DMS53 treated with DMSO at 0.1 percent for 48 hours (cell line): Measurements from ENCODE around the gene ZSCAN18.

Source experiments
- DNase-seq: peaks from one replicate; lab custom pipeline; 2025; ENCODE audit not compliant: unreplicated experiment; lab: John Stamatoyannopoulos, UW

The ZSCAN18 gene

GRCh38 chr19:58044886-58045285 lies 53.1 kb downstream of the ZSCAN18 start:
- no peak for DNase-seq

DNA sequence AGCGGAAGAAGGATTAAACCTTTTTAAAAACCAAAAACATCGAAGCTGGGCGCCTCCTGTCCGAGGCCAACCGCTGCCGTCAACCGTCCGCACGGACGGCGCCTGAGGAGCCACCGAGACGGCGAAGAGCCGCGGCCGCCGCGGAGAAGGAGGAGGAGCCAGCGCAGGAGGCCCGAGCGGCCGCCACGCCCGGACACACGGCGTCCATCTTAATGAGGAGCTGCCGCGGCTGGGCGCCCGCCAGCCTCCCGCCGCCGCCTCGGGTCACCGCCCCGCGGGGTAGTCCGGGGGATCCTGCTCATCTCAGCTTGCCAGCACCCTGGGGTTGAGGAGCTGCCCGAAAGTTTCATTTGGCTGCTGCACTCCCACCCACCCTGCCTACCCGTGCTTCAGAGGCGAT lies 53.6 kb downstream of the ZSCAN18 start:
- DNase-seq = no peak

- DNase-seq = no peak
These were observed 55.3 kb downstream of the ZSCAN18 start for GRCh38 chr19:58042495-58043340.

DNA sequence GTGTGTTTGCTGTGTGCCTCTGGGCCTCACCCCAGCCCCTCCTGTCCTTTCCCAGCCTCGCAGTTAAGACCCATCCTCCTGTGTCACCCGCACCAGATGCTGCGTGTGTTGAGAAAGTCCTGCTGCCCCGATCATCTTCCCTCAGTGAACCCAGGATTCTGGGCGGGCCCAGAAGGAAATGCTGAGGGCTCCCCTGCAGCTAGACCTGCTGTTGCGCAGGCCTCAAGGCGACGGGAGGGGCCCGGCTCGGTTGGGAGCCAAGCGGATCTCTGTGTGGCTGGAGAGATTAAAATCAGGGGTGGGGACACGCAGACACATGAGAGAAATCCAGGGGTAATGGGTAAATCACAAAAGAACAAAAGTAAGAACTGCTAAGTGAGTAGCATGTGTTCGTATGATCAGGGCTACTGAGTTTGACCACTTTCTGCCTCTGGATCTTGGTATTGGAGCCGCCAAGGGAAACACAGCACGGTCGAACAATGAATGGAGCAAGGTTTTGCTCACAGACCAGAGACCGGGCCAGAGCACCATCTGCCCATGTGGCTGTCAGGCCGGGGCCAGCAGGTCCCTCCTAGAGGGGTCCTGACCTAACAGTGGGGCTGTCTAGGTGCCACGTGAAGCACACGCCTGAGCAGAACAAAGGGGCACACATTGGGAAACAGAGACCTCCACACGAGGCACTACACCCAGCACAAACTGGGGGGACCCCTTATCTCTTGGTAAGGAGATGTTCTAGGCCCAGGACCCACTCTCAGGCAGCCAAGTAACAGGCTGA lies 57.1 kb downstream of the ZSCAN18 start:
- no peak for DNase-seq

- DNase-seq = no peak
These were observed 59.3 kb downstream of the ZSCAN18 start for GRCh38 chr19:58038688-58039204.

DNA sequence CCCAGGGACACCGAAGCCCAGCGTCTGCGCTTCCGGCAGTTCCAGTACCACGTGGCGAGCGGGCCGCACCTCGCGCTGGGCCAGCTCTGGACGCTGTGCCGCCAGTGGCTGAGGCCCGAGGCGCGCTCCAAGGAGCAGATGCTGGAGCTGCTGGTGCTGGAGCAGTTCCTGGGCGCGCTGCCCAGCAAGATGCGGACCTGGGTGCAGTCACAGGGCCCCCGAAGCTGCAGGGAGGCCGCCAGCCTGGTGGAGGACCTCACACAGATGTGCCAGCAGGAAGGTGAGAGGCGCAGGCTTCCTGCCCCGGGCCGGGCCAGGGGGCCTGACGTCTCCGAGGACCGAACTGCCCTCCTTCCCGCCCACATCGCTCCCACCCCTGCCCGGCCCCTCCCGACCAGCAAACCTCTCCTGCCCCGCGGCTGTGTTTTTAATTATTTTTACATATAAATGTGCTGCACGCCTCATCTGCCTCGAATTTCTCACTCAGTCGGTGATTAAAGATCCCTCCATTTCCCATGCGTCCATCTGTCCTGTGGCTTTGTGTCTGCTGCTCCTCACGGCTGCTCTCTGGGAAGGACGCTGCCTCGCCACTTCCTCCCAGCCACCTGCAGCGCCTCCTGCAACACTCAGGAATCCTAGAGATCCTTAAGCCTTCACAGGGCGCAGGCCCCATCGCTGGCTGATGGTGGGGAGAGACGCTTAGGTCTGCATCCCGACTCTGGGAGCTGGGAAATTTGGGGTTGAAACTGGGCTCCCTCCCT lies 59.9 kb downstream of the ZSCAN18 start:
- no peak for DNase-seq

DNA sequence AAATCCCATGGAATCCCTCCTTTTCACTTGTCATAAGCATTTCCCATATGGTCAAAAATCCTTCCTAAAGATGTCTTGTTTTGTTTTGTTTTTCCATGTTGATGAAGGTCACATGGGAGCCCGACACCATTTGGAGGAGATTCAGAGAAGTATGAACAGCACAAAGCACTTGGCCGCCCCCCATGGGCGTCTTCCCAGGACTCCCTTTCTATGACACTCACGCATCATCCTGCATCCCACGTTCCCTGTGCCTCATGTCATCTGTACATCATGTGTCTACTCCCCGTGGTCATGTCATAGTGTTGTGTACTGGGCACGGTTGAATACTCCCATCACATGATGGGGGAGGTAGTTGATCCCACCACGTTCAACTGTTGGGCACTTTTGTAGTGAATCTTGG lies 62.2 kb downstream of the ZSCAN18 start:
- no peak for DNase-seq

DNA sequence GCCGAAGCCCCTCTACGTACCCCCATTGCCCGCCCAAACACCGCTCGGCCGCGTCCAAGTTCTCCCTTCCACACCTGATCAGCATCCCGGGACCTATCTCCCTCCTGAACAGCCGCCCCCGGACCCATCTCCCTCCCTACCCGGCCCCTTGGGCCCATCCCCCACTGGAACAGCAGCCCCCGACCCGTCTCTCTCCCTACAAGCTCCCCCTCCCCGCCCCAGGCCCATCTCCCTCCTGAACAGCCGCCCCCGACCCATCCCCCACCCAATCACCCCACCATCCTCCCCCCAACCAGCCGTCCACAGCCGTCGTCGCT lies 63.6 kb downstream of the ZSCAN18 start:
- DNase-seq = no peak
